Measurements from ENCODE around the gene TPCN2. TPM values are rescaled to one million over a fixed set of nuclear protein-coding genes. Genes with fewer than 3 reads are reported as not detected.

Gene TPCN2
- total RNA-seq, 1 experiment from 2014 or later = 63.6 TPM

GRCh38 chr11:69000391-69000790 is 48.3 kb upstream of the TPCN2 start:
- Histone ChIP-seq H3K27me3 (replicated peaks; ENCODE audit: control insufficient read depth, insufficient read depth, low read length) (no peaks in the 10 kb centered on the region), H3K9me3 (no peaks in the 10 kb centered on the region), H3K4me3 (ENCODE audit: low read depth, low read length) (no peak overlapping the region), H3K4me1 (no peaks in the 10 kb centered on the region), H3K36me3 (ENCODE audit: control insufficient read depth, insufficient read depth, low read length) (no peaks in the 10 kb centered on the region)
- ChIA-PET POLR2A (interaction anchor here (1.0 kb wide), 1 partner anchor 48 kb away, joined by 3 read pairs; the partner anchor contains the start of gene TPCN2), CTCF (interaction anchor here (0.5 to 1.7 kb wide), 3 partner anchors 16 to 191 kb away, joined by 3 to 4 read pairs (median 4); partner anchors contain the start of gene TPCN2)
- peak in 1 of 2 experiments; percentile 21 for DNase-seq
- Mint-ChIP-seq H3K36me3 (ENCODE audit: insufficient read depth, unreplicated experiment) (no peaks in the 10 kb centered on the region), H3K9me3 (ENCODE audit: unreplicated experiment) (no peaks in the 10 kb centered on the region), H3K4me1 (ENCODE audit: low read depth, unreplicated experiment) (peaks cover 4% of the 10 kb centered on the region), H3K4me3 (ENCODE audit: unreplicated experiment) (no peak overlapping the region), H3K27me3 (ENCODE audit: insufficient read depth, unreplicated experiment) (no peaks in the 10 kb centered on the region), H3K27ac (ENCODE audit: unreplicated experiment) (no peak overlapping the region)
- no TSS peak for BruUV-seq (replicated peaks)
- TF ChIP-seq CTCF (IDR thresholded peaks at IDR 0.05; ENCODE audit: insufficient read depth in 1 of 2, low read depth in 1 of 2, low read length in 1 of 2, severe bottlenecking in 1 of 2, unreplicated experiment in 1 of 2) = no peak
- intact Hi-C loops (cut with micrococcal nuclease; ENCODE audit: unreplicated experiment) = loop anchor here (5.0 kb wide), 1 partner anchor 33 kb away; no protein-coding TSS in a partner anchor

GRCh38 chr11:69000831-69001242 is 47.9 kb upstream of the TPCN2 start:
- POLR2A ChIA-PET = interaction anchor here (0.7 to 1.0 kb wide), 2 partner anchors 48 to 382 kb away, joined by 3 read pairs; partner anchors contain the start of gene TPCN2
- H3K27ac Mint-ChIP-seq (ENCODE audit: unreplicated experiment) = no peak overlapping the region
- H3K27me3 Mint-ChIP-seq (ENCODE audit: insufficient read depth, unreplicated experiment) = no peaks in the 10 kb centered on the region
- no peaks in the 10 kb centered on the region for H3K9me3 ChIP-seq
- H3K4me3 ChIP-seq (ENCODE audit: low read depth, low read length) = no peak overlapping the region
- intact Hi-C loops (cut with micrococcal nuclease; ENCODE audit: unreplicated experiment) = loop anchor here (5.0 kb wide), 1 partner anchor 34 kb away; no protein-coding TSS in a partner anchor
- no peaks in the 10 kb centered on the region for H3K36me3 ChIP-seq (ENCODE audit: control insufficient read depth, insufficient read depth, low read length)
- no peaks in the 10 kb centered on the region for H3K4me1 ChIP-seq
- no TSS peak for BruUV-seq (replicated peaks)
- CTCF ChIA-PET = interaction anchor here (0.5 to 1.7 kb wide), 3 partner anchors 16 to 191 kb away, joined by 3 to 4 read pairs (median 4); partner anchors contain the start of gene TPCN2
- H3K4me1 Mint-ChIP-seq (ENCODE audit: low read depth, unreplicated experiment) = peaks cover 8% of the 10 kb centered on the region
- no peaks in the 10 kb centered on the region for H3K36me3 Mint-ChIP-seq (ENCODE audit: insufficient read depth, unreplicated experiment)
- no peaks in the 10 kb centered on the region for H3K9me3 Mint-ChIP-seq (ENCODE audit: unreplicated experiment)
- H3K4me3 Mint-ChIP-seq (ENCODE audit: unreplicated experiment) = no peak overlapping the region
- TF ChIP-seq CTCF (IDR thresholded peaks at IDR 0.05; ENCODE audit: insufficient read depth in 1 of 2, low read depth in 1 of 2, low read length in 1 of 2, severe bottlenecking in 1 of 2, unreplicated experiment in 1 of 2) = peak; percentile 59 to 63
- peak in 1 of 2 experiments; percentile 15 for DNase-seq
- no peaks in the 10 kb centered on the region for H3K27me3 ChIP-seq (replicated peaks; ENCODE audit: control insufficient read depth, insufficient read depth, low read length)

GRCh38 chr11:69001243-69002081 is 47.3 kb upstream of the TPCN2 start:
- DNase-seq = peak in 1 of 2 experiments; percentile 32
- ChIA-PET POLR2A (interaction anchor here (0.7 to 1.0 kb wide), 2 partner anchors 47 to 381 kb away, joined by 3 read pairs; partner anchors contain the start of gene TPCN2), CTCF (interaction anchor here (1.7 kb wide), 1 partner anchor 47 kb away, joined by 4 read pairs; the partner anchor contains the start of gene TPCN2)
- H3K36me3 Mint-ChIP-seq (ENCODE audit: insufficient read depth, unreplicated experiment) = no peaks in the 10 kb centered on the region
- H3K4me3 ChIP-seq (ENCODE audit: low read depth, low read length) = no peak overlapping the region
- no peaks in the 10 kb centered on the region for H3K27me3 ChIP-seq (replicated peaks; ENCODE audit: control insufficient read depth, insufficient read depth, low read length)
- no peaks in the 10 kb centered on the region for H3K27me3 Mint-ChIP-seq (ENCODE audit: insufficient read depth, unreplicated experiment)
- H3K4me1 ChIP-seq = no peaks in the 10 kb centered on the region
- BruUV-seq (replicated peaks) = no TSS peak
- H3K4me3 Mint-ChIP-seq (ENCODE audit: unreplicated experiment) = no peak overlapping the region
- intact Hi-C loops (cut with micrococcal nuclease; ENCODE audit: unreplicated experiment) = loop anchor here (5.0 kb wide), 1 partner anchor 34 kb away; no protein-coding TSS in a partner anchor
- peaks cover 11% of the 10 kb centered on the region for H3K4me1 Mint-ChIP-seq (ENCODE audit: low read depth, unreplicated experiment)
- H3K9me3 Mint-ChIP-seq (ENCODE audit: unreplicated experiment) = no peaks in the 10 kb centered on the region
- no peak overlapping the region for H3K27ac Mint-ChIP-seq (ENCODE audit: unreplicated experiment)
- no peak for TF ChIP-seq CTCF (IDR thresholded peaks at IDR 0.05; ENCODE audit: insufficient read depth in 1 of 2, low read depth in 1 of 2, low read length in 1 of 2, severe bottlenecking in 1 of 2, unreplicated experiment in 1 of 2)
- no peaks in the 10 kb centered on the region for H3K9me3 ChIP-seq
- no peaks in the 10 kb centered on the region for H3K36me3 ChIP-seq (ENCODE audit: control insufficient read depth, insufficient read depth, low read length)

All from Caco-2 (cell line).